OCI-LY1 (cell line): ENCODE results near the gene DGKB.

Experiments used
- H2AFZ ChIP-seq: fragments of 200-600 bp; sonication (generic), shearing (Covaris generic); 2 replicates; pipeline ENCODE4 v1.6.0; 2014; ENCODE audit warnings: antibody characterized with exemption, mild to moderate bottlenecking, low read length
- H3F3A ChIP-seq: fragments of 200-600 bp; sonication (generic), shearing (Covaris generic); 2 replicates; pipeline ENCODE4 v1.6.0; 2014; ENCODE audit warnings: mild to moderate bottlenecking, antibody characterized with exemption, low read length, moderate library complexity; ENCODE audit not compliant: insufficient read depth
- H3K27ac ChIP-seq: fragments of 200-600 bp; sonication (generic); 2 replicates; pipeline ENCODE4 v1.5.1; 2014; ENCODE audit warnings: low read length, mixed run types, mild to moderate bottlenecking, low read depth; ENCODE audit not compliant: poor library complexity, severe bottlenecking
- H3K27me3 ChIP-seq: fragments of 200-600 bp; sonication (generic); 2 replicates; pipeline ENCODE4 v1.6.0; 2014; ENCODE audit warnings: antibody characterized with exemption, mild to moderate bottlenecking, low read length, moderate library complexity; ENCODE audit not compliant: insufficient read depth
- H3K36me3 ChIP-seq: fragments of 200-600 bp; sonication (generic); 2 replicates; pipeline ENCODE4 v1.6.1; 2014; ENCODE audit warnings: mild to moderate bottlenecking, antibody characterized with exemption, low read length, moderate library complexity, mixed read lengths; ENCODE audit not compliant: insufficient read depth
- H3K4me1 ChIP-seq: fragments of 200-600 bp; sonication (generic); 2 replicates; pipeline ENCODE4 v1.5.1; 2014; ENCODE audit warnings: mild to moderate bottlenecking, low read length, moderate library complexity; ENCODE audit not compliant: insufficient read depth, severe bottlenecking
- H3K4me2 ChIP-seq: fragments of 200-600 bp; sonication (generic), shearing (Covaris generic); 2 replicates; pipeline ENCODE4 v1.6.1; 2014; ENCODE audit warnings: low read length
- H3K4me3 ChIP-seq: fragments of 200-600 bp; sonication (generic); 2 replicates; pipeline ENCODE4 v1.5.1; 2014; ENCODE audit warnings: low read length, low read depth, mild to moderate bottlenecking, mixed read lengths; ENCODE audit not compliant: poor library complexity, severe bottlenecking
- H3K79me2 ChIP-seq: fragments of 200-600 bp; shearing (Covaris generic); 2 replicates; pipeline ENCODE4 v1.6.1; 2016; ENCODE audit warnings: mixed run types, low read length, mixed read lengths; ENCODE audit not compliant: insufficient read depth
- H3K9ac ChIP-seq: fragments of 200-600 bp; sonication (generic), shearing (Covaris generic); 2 replicates; pipeline ENCODE4 v1.6.1; 2014; ENCODE audit warnings: mild to moderate bottlenecking, low read length, mixed read lengths
- H3K9me2 ChIP-seq: fragments of 200-600 bp; sonication (generic), shearing (Covaris generic); 2 replicates; pipeline ENCODE4 v1.6.1; 2014; ENCODE audit warnings: low read depth, mild to moderate bottlenecking, low read length, mixed read lengths
- H3K9me3 ChIP-seq: fragments of 200-600 bp; shearing (Covaris generic); 2 replicates; pipeline ENCODE4 v1.6.1; 2014; ENCODE audit warnings: low read length, mixed read lengths
- H4K20me1 ChIP-seq: fragments of 200-600 bp; sonication (generic), shearing (Covaris generic); 2 replicates; pipeline ENCODE4 v1.6.0; 2016; ENCODE audit warnings: mild to moderate bottlenecking, low read length; ENCODE audit not compliant: insufficient read depth
- CTCF ChIP-seq: fragments of 200-600 bp; sonication (generic), shearing (Covaris generic); IDR thresholded peaks from 2 replicates; pipeline ENCODE4 v1.5.1; 2017; ENCODE audit warnings: mild to moderate bottlenecking, antibody characterized with exemption, low read length, moderate library complexity, mixed read lengths
- EZH2 ChIP-seq: fragments of 200-600 bp; sonication (generic), shearing (Covaris generic); IDR thresholded peaks from 2 replicates; pipeline ENCODE4 v1.8.0; 2017; ENCODE audit warnings: borderline replicate concordance, mixed run types, mild to moderate bottlenecking, antibody characterized with exemption, low read length, moderate library complexity, mixed read lengths

Gene DGKB

GRCh38 chr7:14924398-14924797 is 21.8 kb upstream of the DGKB start:
- Histone ChIP-seq H3K4me3 (no peak overlapping the region), H2AFZ (no peak overlapping the region), H3K36me3 (no peaks in the 10 kb centered on the region), H4K20me1 (no peaks in the 10 kb centered on the region), H3K4me1 (no peaks in the 10 kb centered on the region), H3K27me3 (no peaks in the 10 kb centered on the region), H3F3A (no peaks in the 10 kb centered on the region), H3K9ac (no peak overlapping the region), H3K79me2 (no peaks in the 10 kb centered on the region), H3K4me2 (no peak overlapping the region), H3K27ac (no peak overlapping the region), H3K9me3 (no peaks in the 10 kb centered on the region), H3K9me2 (no peaks in the 10 kb centered on the region)
- TF ChIP-seq EZH2 (no peak), CTCF (no peak)

- H3K27ac ChIP-seq = no peak overlapping the region
- H3K27me3 ChIP-seq = no peaks in the 10 kb centered on the region
- no peaks in the 10 kb centered on the region for H3F3A ChIP-seq
- no peaks in the 10 kb centered on the region for H3K4me1 ChIP-seq
- H4K20me1 ChIP-seq = no peaks in the 10 kb centered on the region
- H2AFZ ChIP-seq = no peak overlapping the region
- H3K4me2 ChIP-seq = no peak overlapping the region
- H3K9me3 ChIP-seq = no peaks in the 10 kb centered on the region
- no peak overlapping the region for H3K9ac ChIP-seq
- no peaks in the 10 kb centered on the region for H3K79me2 ChIP-seq
- no peaks in the 10 kb centered on the region for H3K36me3 ChIP-seq
- no peak overlapping the region for H3K4me3 ChIP-seq
- TF ChIP-seq CTCF (no peak), EZH2 (no peak)
- no peaks in the 10 kb centered on the region for H3K9me2 ChIP-seq
These were observed 8.5 kb upstream of the DGKB start for GRCh38 chr7:14911077-14911476.

GRCh38 chr7:14908697-14909096 is 6.1 kb upstream of the DGKB start:
- Histone ChIP-seq H2AFZ (no peak overlapping the region), H3K9me3 (no peaks in the 10 kb centered on the region)
- no peak for TF ChIP-seq EZH2
- no peak for TF ChIP-seq CTCF

More at GRCh38 chr7:14908697-14909096, 6.1 kb upstream of the DGKB start:
- Histone ChIP-seq H3K9ac (no peak overlapping the region), H3F3A (no peaks in the 10 kb centered on the region), H4K20me1 (no peaks in the 10 kb centered on the region), H3K4me3 (no peak overlapping the region), H3K36me3 (no peaks in the 10 kb centered on the region), H3K4me2 (no peak overlapping the region), H3K4me1 (no peaks in the 10 kb centered on the region), H3K79me2 (no peaks in the 10 kb centered on the region), H3K27me3 (no peaks in the 10 kb centered on the region), H3K9me2 (no peaks in the 10 kb centered on the region), H3K27ac (no peak overlapping the region)
